Activated CD8-positive, alpha-beta memory T cell treated with anti-CD3 and anti-CD28 coated beads for 4 hours (primary cell): ENCODE results near the gene USP20.

Experiments used
- DNase-seq, 2 donors: peaks; one replicate each; pipeline ENCODE4 v3.0.0-alpha.2; 2020; ENCODE audit warnings: low read depth in 2 of 2

Gene USP20

GRCh38 chr9:129854588-129855110, 19.4 kb downstream of the USP20 start:
- no peak for DNase-seq

DNA sequence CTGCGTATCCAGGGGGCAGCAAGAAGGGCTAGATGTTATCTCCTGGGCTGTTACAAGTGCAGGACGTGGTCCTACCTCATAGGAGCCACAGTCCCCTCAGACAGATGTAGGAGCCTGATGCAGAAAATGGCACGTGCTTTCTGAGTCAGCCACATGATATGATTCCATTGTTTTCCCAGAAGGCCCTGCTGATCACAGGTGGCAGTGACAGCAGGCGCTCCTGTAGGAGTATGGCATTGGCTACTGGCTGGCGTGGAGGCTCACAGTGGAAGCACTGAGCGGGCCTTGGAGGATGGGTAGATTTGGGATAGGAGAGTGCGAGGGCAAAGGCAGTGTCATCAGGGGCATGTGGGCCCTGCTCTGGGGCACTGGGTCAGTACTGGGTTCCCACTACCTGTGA, 21.9 kb downstream of the USP20 start:
- no peak for DNase-seq

- no peak for DNase-seq
Measured at GRCh38 chr9:129858167-129858962, 23.1 kb downstream of the USP20 start.

GRCh38 chr9:129860653-129861446, 25.6 kb downstream of the USP20 start:
- no peak for DNase-seq

- DNase-seq = no peak
Measured at GRCh38 chr9:129861447-129861827, 26.2 kb downstream of the USP20 start.

DNA sequence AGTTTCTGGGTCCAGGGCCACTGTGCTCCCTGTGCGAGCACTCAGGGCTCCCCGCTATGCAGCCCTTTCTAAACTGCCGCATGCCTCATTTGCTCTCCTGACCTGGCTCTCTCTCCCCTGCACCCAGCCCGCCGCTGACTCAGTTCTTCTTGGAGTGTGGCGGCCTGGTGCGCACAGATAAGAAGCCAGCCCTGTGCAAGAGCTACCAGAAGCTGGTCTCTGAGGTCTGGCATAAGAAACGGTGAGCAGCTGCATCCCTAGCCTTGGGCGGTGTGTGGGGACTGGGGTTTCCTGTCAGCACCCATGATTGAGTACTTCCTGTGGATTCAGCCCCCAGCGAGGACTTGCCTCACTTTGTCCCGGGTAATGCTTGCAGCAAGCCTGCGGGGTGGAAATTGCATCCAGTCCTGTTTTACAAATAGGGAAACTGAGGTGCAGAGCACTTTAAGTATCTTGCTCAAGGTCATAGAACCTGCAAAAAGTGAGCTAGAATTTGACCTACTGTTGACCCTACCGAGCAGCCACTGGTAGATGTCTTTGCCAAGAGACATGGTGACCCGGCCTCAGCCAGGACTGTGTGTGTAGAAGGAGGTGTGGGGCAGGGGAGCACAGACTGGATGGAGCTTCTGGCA, 27.9 kb downstream of the USP20 start:
- peak in 1 of 2 donors; percentile 51 for DNase-seq

GRCh38 chr9:129864991-129865647, 29.9 kb downstream of the USP20 start:
- DNase-seq = no peak

- DNase-seq = no peak
Measured at GRCh38 chr9:129865668-129866320, 30.5 kb downstream of the USP20 start.

GRCh38 chr9:129866394-129867135, 31.3 kb downstream of the USP20 start:
- DNase-seq = no peak

DNA sequence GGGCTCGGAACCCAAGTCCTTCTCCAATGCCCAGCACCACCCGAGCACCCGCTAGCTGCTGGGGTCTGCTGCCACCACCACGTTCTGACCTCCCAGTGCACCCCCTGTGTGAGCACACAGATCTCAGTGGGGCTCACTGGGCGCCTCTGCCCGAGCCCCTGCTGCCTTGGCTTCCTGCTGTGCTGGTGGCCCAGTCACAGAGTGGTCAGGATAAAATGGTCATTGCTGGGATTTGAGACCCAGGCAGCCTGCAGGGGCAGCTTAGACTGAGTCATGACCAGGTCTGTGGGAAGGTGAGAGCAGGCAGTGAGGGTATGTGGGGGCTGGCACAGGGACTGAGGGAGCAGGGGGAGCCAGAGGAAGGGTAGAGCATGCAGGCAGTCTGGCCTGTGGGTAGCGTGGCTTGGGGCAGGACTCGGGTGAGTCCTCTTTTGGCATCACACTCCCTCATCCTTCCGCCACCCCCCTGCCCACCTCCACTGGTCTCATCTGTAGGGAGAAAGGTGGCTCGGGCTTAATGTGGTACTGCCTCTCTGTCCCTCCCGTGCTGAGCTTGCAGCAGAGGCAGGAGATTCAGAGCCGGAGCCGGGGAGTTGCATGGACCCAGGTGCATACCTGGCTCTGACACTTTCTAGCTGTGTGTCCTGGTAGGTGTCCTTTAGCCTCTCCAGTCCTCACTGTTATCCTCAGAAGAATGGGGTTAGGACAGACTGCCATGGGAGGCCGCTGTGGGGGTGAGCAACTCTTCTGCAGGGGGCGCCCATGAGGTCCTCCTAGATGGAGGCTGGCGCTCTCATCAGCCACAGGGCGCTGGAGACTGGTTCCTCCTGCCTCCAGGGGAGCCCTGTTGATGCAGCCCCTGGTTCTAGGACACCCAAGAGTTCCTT, 32.1 kb downstream of the USP20 start:
- no peak for DNase-seq

DNA sequence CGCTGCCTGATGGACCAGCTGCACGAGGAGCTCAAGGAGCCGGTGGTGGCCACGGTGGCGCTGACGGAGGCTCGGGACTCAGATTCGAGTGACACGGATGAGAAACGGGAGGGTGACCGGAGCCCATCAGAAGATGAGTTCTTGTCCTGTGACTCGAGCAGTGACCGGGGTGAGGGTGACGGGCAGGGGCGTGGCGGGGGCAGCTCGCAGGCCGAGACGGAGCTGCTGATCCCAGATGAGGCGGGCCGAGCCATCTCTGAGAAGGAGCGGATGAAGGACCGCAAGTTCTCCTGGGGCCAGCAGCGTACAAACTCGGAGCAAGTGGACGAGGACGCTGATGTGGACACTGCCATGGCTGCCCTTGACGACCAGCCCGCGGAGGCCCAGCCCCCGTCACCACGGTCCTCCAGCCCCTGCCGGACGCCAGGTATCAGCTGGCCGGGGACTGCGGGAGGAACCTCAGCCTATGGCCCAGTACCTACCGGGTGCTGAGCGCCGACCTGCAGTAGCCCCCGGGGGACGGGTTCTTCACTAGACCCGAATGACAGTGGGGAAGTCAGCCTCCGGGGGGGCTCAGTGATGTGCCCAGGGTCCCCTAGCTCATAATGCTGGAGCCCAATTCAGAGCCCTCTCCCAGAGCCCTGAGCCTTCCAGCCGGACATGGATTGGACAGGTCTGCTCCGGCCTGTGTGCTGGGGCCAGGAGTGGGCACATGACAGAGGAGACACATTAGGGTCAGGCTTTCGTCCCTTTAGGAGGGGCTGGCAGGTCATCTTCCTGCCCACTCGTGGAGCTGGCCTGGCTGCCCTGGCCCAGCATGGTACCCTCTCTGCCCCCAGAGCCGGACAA, 33.0 kb downstream of the USP20 start:
- DNase-seq = no peak

DNA sequence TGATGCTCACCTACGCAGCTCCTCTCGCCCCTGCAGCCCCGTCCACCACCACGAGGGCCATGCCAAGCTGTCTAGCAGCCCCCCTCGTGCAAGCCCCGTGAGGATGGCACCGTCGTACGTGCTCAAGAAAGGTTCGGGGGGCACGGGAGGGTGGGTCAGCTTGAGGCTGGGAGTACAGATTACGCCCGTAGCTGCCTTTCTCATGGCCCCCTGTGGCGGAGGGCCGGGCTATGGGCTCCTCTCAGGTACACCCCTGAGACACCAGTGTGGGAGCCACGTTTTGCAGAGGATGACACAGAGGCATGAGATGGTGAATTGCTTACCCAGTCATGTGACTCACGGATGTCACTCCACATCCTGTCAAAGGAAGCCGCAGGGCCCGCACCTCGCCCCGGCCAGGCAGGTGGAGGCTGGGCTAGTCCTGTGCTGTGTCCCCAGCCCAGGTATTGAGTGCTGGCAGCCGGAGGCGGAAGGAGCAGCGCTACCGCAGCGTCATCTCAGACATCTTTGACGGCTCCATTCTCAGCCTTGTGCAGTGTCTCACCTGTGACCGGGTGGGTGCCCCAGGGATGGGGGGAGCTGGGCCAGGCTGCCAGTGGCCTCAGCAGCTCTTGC, 33.7 kb downstream of the USP20 start:
- DNase-seq = peak; percentile 76 to 84

- no peak for DNase-seq
Measured at GRCh38 chr9:129869585-129870501, 34.6 kb downstream of the USP20 start.

GRCh38 chr9:129871046-129871445, 35.8 kb downstream of the USP20 start:
- no peak for DNase-seq

DNA sequence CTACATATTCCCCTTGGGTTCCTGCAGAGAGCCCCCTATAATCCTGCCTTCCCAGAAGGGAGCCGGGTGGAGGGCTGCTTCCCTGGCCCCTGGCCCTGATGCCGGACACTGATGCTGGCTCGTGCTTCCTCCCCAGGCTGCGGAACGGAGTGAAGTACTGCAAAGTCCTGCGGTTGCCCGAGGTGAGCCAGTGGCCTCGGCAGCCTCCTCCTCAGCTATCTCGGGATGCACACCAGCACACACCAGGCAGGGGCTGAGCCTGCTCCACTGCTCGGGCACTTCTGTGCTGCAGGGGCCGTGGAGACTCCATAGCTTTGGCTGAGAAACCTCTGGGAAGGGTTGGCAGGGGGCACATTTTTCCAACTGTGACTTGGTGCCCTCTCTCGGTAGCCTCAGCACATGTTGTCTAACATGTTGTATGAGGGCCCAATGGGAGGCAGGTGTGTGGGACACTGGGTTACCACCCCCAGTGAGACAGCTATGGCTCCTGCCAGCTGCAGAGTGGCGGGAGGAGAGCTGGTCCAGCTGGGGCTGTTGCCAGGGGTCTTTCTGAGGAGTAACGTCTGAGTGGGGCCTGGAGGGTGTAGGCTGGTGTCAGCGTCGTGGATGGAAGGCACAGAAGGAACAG, 38.4 kb downstream of the USP20 start:
- DNase-seq = no peak

DNA sequence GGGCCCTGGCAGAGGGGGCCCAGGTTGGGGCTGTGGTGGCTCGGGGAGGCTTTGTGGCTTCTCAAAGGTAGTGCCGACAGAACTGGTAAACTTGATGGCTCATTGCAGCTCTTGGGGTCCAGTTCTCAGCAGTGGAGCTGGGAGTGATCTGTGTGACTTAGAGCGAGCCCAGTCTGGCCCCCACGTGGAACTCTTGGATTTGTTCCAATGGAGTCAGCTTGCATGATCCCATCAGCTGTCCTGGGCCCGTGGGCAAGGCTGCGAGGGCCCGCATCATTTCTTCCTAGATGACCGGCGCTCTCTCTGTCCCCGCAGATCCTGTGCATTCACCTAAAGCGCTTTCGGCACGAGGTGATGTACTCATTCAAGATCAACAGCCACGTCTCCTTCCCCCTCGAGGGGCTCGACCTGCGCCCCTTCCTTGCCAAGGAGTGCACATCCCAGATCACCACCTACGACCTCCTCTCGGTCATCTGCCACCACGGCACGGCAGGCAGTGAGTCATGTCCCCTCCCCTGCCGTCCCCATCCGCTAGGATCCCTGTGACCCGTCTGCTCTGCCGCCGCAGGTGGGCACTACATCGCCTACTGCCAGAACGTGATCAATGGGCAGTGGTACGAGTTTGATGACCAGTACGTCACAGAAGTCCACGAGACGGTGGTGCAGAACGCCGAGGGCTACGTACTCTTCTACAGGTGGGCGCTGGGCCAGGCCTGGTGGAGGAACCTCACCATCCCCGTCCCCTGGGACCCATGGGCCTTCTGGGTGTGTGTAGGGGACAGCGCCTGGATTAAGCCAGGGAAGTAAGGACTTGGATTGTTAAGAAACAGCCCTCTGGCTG, 39.2 kb downstream of the USP20 start:
- DNase-seq = no peak
